ENCODE data around the gene DSTN.

DNA sequence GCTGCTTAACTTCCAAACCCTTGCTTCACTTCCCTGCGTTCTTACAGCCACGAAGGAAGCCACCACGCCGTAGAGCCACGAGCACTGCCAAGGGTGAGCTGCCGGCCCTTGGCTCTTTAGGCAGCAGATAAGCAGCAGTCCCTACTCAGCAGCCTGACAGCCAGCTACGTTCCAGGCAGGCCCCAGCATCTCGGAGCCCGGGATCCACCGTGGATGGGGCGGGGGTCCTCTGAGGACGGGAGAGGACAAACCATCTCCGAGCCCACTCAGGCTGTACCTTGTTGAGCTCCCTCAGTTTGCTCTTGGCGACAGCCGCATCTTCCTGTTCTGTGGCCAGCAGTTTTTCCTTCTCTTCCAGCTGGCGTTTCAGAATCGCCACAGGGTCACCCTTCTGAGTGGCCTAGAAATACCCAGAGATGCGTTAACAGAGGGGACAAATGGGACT is 71.7 kb downstream of the DSTN start:
- TF ChIP-seq SP1 (IDR thresholded peaks at IDR 0.05) (no peak), FOXM1 (IDR thresholded peaks at IDR 0.05; ENCODE audit: borderline replicate concordance) (no peak), ARNT (IDR thresholded peaks at IDR 0.05) (no peak), SUZ12 (IDR thresholded peaks at IDR 0.05) (no peak), NFRKB (IDR thresholded peaks at IDR 0.05) (no peak), HDGF (IDR thresholded peaks at IDR 0.05; ENCODE audit: borderline replicate concordance) (no peak), FOXK2 (IDR thresholded peaks at IDR 0.05) (no peak), FOXA1 (IDR thresholded peaks at IDR 0.05) (no peak), ZNF384 (IDR thresholded peaks at IDR 0.05) (no peak), LEF1 (IDR thresholded peaks at IDR 0.05; ENCODE audit: borderline replicate concordance) (no peak), BHLHE40 (IDR thresholded peaks at IDR 0.05; ENCODE audit: borderline replicate concordance) (no peak)
